Tibial nerve (tissue), 4 donors: ENCODE data around the gene ZSCAN5B. TPM values are rescaled to one million over a fixed set of nuclear protein-coding genes. Genes with fewer than 3 reads are reported as not detected.

Experiments
- DNase-seq, 2 donors: peaks; one replicate each; pipeline ENCODE4 v3.0.0-alpha.2; 2019; ENCODE audit warnings: low spot score in 2 of 2
- H3K27ac ChIP-seq, 4 donors: fragments of 200-600 bp; sonication (generic) in 3 of 4; one replicate each; pipeline ENCODE4 v1.5.1; 2017 to 2019; ENCODE audit warnings: mild to moderate bottlenecking in 1 of 4
- H3K27me3 ChIP-seq, 2 donors: fragments of 200-600 bp; sonication (generic) in 1 of 2; one replicate each; pipeline versions ENCODE4 v1.5.1 to v1.6.0; 2017 to 2019
- H3K36me3 ChIP-seq, 3 donors: fragments of 200-600 bp; sonication (generic); one replicate each; pipeline ENCODE4 v1.5.1; 2018 to 2019
- H3K4me1 ChIP-seq, 4 donors: fragments of 200-600 bp; sonication (generic) in 3 of 4; one replicate each; pipeline ENCODE4 v1.5.1; 2017 to 2019
- H3K4me3 ChIP-seq, 4 donors: fragments of 200-600 bp; sonication (generic) in 3 of 4; one replicate each; pipeline ENCODE4 v1.5.1; 2017 to 2019; ENCODE audit warnings: mild to moderate bottlenecking in 1 of 4, moderate library complexity in 1 of 4
- H3K9me3 ChIP-seq, 4 donors: fragments of 200-600 bp; sonication (generic) in 3 of 4; one replicate each; pipeline ENCODE4 v1.5.1; 2017 to 2019
- CTCF ChIP-seq, 5 experiments: fragments of 200-600 bp in 3 of 5; fragments of 450-650 bp in 2 of 5; sonication (generic) in 3 of 5; IDR thresholded peaks; one replicate each; pipeline ENCODE4 v1.5.1; 2016 to 2019; ENCODE audit warnings: antibody characterized with exemption in 5 of 5, mild to moderate bottlenecking in 3 of 5, moderate library complexity in 2 of 5
- EP300 ChIP-seq, 2 donors: sonication (generic); formaldehyde crosslinking; IDR thresholded peaks; one replicate each; pipeline ENCODE4 v1.6.1; 2017; ENCODE audit warnings: antibody characterized with exemption in 2 of 2, mild to moderate bottlenecking in 1 of 2
- POLR2A ChIP-seq, 2 donors: fragments of 450-650 bp; IDR thresholded peaks; one replicate each; pipeline ENCODE4 v1.6.1; 2017; ENCODE audit warnings: antibody characterized with exemption in 2 of 2, mild to moderate bottlenecking in 2 of 2, moderate library complexity in 2 of 2
- WGBS, 2 donors: methylation state at CpG; one replicate each; pipeline ENCODE4 v1.1.5; 2018; 5-methylcytosine and 5-hydroxymethylcytosine counted together
- total RNA-seq, 4 donors: library from RNA; depleted of rRNA; stranded (reverse); fragments of >200 nt; gene quantifications; one replicate each; pipeline ENCODE4 v1.1.0, GENCODE V29; 2016

The ZSCAN5B gene
- total RNA-seq, 4 donors from 2014 or later: not detected

GRCh38 chr19:56144831-56145230 is 52.8 kb downstream of the ZSCAN5B start:
- TF ChIP-seq POLR2A (IDR thresholded peaks at IDR 0.05) (no peak), EP300 (IDR thresholded peaks at IDR 0.05) (no peak), CTCF (IDR thresholded peaks at IDR 0.05) (no peak)
- peaks cover 0 to 31% (median 6%) of the 10 kb centered on the region in 4 donors for H3K4me1 ChIP-seq
- DNase-seq: no peak
- H3K27me3 ChIP-seq: no peaks in the 10 kb centered on the region
- 86 to 89% methylated on average over 12 of the region's 12 CpGs for WGBS, 2 donors
- no peaks in the 10 kb centered on the region for H3K9me3 ChIP-seq
- no peak overlapping the region for H3K4me3 ChIP-seq
- H3K27ac ChIP-seq: no peak overlapping the region
- peaks cover 0 to 41% (median 19%) of the 10 kb centered on the region in 3 donors for H3K36me3 ChIP-seq

- DNase-seq: no peak
- no peak for TF ChIP-seq POLR2A (IDR thresholded peaks at IDR 0.05)
- no peak for TF ChIP-seq EP300 (IDR thresholded peaks at IDR 0.05)
- no peak for TF ChIP-seq CTCF (IDR thresholded peaks at IDR 0.05)
These were observed 53.2 kb downstream of the ZSCAN5B start for GRCh38 chr19:56144376-56144775.

GRCh38 chr19:56142897-56143434 is 54.6 kb downstream of the ZSCAN5B start:
- Histone ChIP-seq H3K4me3 (no peak overlapping the region), H3K4me1 (peaks cover 0 to 32% (median 6%) of the 10 kb centered on the region in 4 donors), H3K27me3 (no peaks in the 10 kb centered on the region), H3K27ac (peak overlapping the region in 1 of 4 donors; percentile 95), H3K9me3 (no peaks in the 10 kb centered on the region), H3K36me3 (peaks cover 0 to 22% (median 10%) of the 10 kb centered on the region in 3 donors)
- no peak for DNase-seq
- TF ChIP-seq CTCF (IDR thresholded peaks at IDR 0.05) (no peak), POLR2A (IDR thresholded peaks at IDR 0.05) (no peak), EP300 (IDR thresholded peaks at IDR 0.05) (no peak)
- WGBS, 2 donors: 73 to 92% methylated on average over 3 to 4 of the region's 4 CpGs

More at GRCh38 chr19:56144376-56144775, 53.2 kb downstream of the ZSCAN5B start:
- no peaks in the 10 kb centered on the region for H3K9me3 ChIP-seq
- peaks cover 0 to 36% (median 18%) of the 10 kb centered on the region in 3 donors for H3K36me3 ChIP-seq
- 50 to 63% methylated on average over 6 of the region's 6 CpGs for WGBS, 2 donors
- H3K4me3 ChIP-seq: no peak overlapping the region
- no peaks in the 10 kb centered on the region for H3K27me3 ChIP-seq
- no peak overlapping the region for H3K27ac ChIP-seq
- H3K4me1 ChIP-seq: peaks cover 0 to 32% (median 6%) of the 10 kb centered on the region in 4 donors

GRCh38 chr19:56142087-56142787 is 55.3 kb downstream of the ZSCAN5B start:
- Histone ChIP-seq H3K27ac (peak overlapping the region; percentile 88 to 95 (median 92)), H3K4me3 (peak overlapping the region in 2 of 4 donors; percentile 39 to 66), H3K27me3 (no peaks in the 10 kb centered on the region), H3K4me1 (peaks cover 0 to 32% (median 6%) of the 10 kb centered on the region in 4 donors), H3K9me3 (no peaks in the 10 kb centered on the region), H3K36me3 (peaks cover 0 to 15% (median 4%) of the 10 kb centered on the region in 3 donors)
- WGBS, 2 donors: 44 to 49% methylated on average over 17 of the region's 17 CpGs
- DNase-seq: no peak
- TF ChIP-seq CTCF (IDR thresholded peaks at IDR 0.05) (no peak), POLR2A (IDR thresholded peaks at IDR 0.05) (no peak)

- peak overlapping the region; percentile 88 to 95 (median 92) for H3K27ac ChIP-seq
- no peaks in the 10 kb centered on the region for H3K9me3 ChIP-seq
- peaks cover 0 to 32% (median 6%) of the 10 kb centered on the region in 4 donors for H3K4me1 ChIP-seq
- 3% methylated on average over 25 to 26 of the region's 26 CpGs for WGBS, 2 donors
- DNase-seq: no peak
- no peaks in the 10 kb centered on the region for H3K27me3 ChIP-seq
- H3K4me3 ChIP-seq: peak overlapping the region; percentile 39 to 66 (median 49)
- peaks cover 0 to 8% (median 0%) of the 10 kb centered on the region in 3 donors for H3K36me3 ChIP-seq
- TF ChIP-seq CTCF (IDR thresholded peaks at IDR 0.05) (no peak), EP300 (IDR thresholded peaks at IDR 0.05) (no peak), POLR2A (IDR thresholded peaks at IDR 0.05) (no peak)
These were observed 56.1 kb downstream of the ZSCAN5B start for GRCh38 chr19:56141417-56141993.
